GM21360 (cell line): ENCODE results near the gene SORL1-AS1.

ENCODE experiments used
- ATAC-seq: cut with Tn5 transposase; IDR thresholded peaks from one replicate; pipeline ENCODE4 v1.9.1; 2021; ENCODE audit warnings: mild to moderate bottlenecking, moderate library complexity; ENCODE audit not compliant: unreplicated experiment

SORL1-AS1 gene

DNA sequence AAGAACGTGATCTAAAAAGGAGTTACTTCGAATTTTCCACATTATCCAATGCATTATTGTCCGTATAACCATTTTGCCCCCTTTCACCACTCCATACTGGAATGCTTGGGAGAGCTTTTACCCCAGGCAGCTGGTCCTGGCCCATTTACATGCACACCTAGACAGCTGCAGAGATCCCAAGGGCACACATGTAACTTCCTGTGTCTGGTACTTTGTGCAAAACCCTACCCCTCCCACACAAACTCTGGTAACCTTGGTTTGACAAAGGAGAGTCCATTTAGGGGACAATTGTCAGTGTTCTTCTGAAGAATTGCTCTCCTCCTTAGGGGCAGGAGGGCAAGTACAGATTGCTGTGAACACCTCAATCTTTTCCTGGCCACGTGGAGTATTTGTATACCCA, 58.0 kb downstream of the SORL1-AS1 start:
- ATAC-seq: no peak

- no peak for ATAC-seq
Observed at GRCh38 chr11:121393855-121394254, 58.9 kb downstream of the SORL1-AS1 start.

DNA sequence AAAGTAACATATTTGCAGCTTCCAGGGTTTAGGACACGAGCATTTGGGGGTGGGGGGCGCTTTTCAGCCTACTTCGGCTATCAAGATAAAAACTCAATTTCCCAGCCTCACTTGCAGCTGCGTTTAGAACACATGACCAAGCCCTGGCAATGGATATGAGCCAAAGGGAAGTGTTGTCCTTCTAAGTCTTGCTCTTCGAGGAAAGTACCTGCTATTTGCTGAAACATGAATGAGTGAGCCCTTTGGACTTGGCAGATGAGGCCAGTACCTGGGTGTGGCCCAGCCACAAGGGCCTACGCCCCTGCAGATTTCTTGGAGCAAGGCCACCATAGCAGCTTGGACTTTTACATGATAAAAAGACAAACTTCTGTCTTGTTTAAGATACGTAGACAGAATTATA, 60.9 kb downstream of the SORL1-AS1 start:
- no peak for ATAC-seq

DNA sequence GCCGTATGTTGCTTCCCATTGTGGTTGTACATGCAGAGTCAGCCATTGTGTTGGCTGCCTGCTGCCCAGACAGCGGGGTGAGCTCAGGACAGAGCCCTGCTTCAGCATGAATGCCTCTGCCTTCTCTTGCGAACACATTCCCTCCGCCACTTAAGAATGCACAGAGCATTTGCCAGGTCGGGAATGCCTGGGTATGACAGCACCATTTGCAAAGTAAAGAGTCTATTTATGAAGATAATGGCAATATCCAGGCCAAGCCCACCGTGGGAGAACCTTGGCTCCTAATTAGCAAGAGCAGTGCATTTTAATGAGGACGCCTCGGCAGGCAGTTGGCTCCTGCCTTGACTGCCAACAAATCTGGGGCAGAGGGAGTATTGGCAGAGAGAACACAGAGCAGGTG, 63.1 kb downstream of the SORL1-AS1 start:
- no peak for ATAC-seq
